ENCODE measurements around the gene AFMID. TPM values are rescaled to one million over a fixed set of nuclear protein-coding genes. Genes with fewer than 3 reads are reported as not detected.

Gene AFMID
- total and polyA plus RNA-seq, 2 of the 13 experiments (the other 11 are each of a cell fraction or from before 2014, with no cell fraction given) = 249 to 270 TPM

DNA sequence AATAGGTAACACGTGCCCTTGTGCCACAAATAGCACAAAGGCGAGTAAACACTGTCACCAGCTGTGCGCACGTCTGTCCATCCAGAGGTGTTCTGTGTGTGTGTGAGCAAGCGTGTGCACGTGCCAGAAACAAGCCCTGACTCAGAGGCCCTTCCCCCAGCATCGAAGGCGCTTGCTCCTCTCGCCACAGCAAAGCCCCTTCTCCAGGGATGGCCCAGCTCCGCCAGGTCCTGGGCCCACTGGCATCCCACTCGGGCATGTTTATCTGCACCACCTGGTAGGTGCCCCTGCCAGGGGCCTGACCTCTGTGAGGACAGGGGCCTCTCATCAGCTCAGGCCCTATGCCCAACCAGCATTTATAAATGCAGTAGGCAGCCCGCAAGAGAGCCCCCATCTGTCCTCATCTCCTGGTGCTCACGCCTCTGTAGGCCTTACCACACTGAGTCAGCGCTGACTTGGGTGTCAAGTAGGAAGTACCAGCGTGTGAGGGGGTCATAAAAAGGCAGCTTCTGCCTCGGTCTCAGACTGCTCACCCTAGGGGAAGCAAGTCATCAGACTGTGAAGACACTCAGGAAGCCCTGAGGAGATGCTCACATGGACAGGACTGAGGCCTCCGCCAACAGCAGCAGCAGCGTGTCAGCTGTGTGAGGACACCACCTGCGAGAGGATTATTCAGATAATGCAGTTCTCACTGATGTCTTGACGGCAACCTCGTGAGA is 55.0 kb downstream of the AFMID start (continued):
- TF ChIP-seq GTF2F1 (IDR thresholded peaks at IDR 0.05; ENCODE audit: low read length) (no peak), ATF7 (IDR thresholded peaks at IDR 0.05) (no peak), ATF7 (CRISPR knock-in tag; IDR thresholded peaks at IDR 0.05) (peak; percentile 0; the same call in 1 of the 2 replicates), HMGA1 (CRISPR knock-in tag; conservative IDR thresholded peaks at IDR 0.05) (no peak), NCOA2 (CRISPR knock-in tag; IDR thresholded peaks at IDR 0.05) (peak; percentile 15; the same call in 1 of the 2 replicates), ZFP41 (CRISPR knock-in tag; IDR thresholded peaks at IDR 0.05; ENCODE audit: borderline replicate concordance) (no peak), SIX1 (CRISPR knock-in tag; IDR thresholded peaks at IDR 0.05; ENCODE audit: borderline replicate concordance) (no peak), ZNF230 (CRISPR knock-in tag; IDR thresholded peaks at IDR 0.05) (no peak), NR2F6 (IDR thresholded peaks at IDR 0.05) (no peak), NR2F6 (CRISPR knock-in tag; IDR thresholded peaks at IDR 0.05) (no peak), ZBTB8A (CRISPR knock-in tag; IDR thresholded peaks at IDR 0.05; ENCODE audit: borderline replicate concordance, low read depth) (0 out of 2 replicates have a peak, but pooled peaks have one; percentile 6), ARID2 (CRISPR knock-in tag; IDR thresholded peaks at IDR 0.05; ENCODE audit: borderline replicate concordance) (no peak), MAFG (CRISPR knock-in tag; IDR thresholded peaks at IDR 0.05) (no peak), ZNF577 (CRISPR knock-in tag; IDR thresholded peaks at IDR 0.05; ENCODE audit: borderline replicate concordance, low read depth) (no peak), TBP (CRISPR knock-in tag; IDR thresholded peaks at IDR 0.05) (no peak), FOXA3 (CRISPR knock-in tag; IDR thresholded peaks at IDR 0.05) (no peak), ZNF207 (IDR thresholded peaks at IDR 0.05; ENCODE audit: borderline replicate concordance) (no peak)
- TF ChIP-seq, protein P1, sequence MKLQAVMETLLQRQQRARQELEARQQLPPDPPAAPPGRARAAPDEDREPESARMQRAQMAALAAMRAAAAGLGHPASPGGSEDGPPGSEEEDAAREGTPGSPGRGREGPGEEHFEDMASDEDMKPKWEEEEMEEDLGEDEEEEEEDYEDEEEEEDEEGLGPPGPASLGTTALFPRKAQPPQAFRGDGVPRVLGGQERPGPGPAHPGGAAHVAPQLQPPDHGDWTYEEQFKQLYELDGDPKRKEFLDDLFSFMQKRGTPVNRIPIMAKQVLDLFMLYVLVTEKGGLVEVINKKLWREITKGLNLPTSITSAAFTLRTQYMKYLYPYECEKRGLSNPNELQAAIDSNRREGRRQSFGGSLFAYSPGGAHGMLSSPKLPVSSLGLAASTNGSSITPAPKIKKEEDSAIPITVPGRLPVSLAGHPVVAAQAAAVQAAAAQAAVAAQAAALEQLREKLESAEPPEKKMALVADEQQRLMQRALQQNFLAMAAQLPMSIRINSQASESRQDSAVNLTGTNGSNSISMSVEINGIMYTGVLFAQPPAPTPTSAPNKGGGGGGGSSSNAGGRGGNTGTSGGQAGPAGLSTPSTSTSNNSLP (IDR thresholded peaks at IDR 0.05; ENCODE audit: low read depth, low read length) = no peak
- TF ChIP-seq, protein P2, sequence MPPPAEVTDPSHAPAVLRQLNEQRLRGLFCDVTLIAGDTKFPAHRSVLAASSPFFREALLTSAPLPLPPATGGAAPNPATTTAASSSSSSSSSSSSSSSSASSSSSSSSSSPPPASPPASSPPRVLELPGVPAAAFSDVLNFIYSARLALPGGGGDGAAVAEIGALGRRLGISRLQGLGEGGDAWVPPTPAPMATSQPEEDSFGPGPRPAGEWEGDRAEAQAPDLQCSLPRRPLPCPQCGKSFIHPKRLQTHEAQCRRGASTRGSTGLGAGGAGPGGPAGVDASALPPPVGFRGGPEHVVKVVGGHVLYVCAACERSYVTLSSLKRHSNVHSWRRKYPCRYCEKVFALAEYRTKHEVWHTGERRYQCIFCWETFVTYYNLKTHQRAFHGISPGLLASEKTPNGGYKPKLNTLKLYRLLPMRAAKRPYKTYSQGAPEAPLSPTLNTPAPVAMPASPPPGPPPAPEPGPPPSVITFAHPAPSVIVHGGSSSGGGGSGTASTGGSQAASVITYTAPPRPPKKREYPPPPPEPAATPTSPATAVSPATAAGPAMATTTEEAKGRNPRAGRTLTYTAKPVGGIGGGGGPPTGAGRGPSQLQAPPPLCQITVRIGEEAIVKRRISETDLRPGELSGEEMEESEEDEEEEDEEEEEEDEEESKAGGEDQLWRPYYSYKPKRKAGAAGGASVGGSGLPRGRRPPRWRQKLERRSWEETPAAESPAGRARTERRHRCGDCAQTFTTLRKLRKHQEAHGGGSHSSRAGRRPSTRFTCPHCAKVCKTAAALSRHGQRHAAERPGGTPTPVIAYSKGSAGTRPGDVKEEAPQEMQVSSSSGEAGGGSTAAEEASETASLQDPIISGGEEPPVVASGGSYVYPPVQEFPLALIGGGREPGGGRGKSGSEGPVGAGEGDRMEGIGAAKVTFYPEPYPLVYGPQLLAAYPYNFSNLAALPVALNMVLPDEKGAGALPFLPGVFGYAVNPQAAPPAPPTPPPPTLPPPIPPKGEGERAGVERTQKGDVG (CRISPR knock-in tag; IDR thresholded peaks at IDR 0.05; ENCODE audit: borderline replicate concordance) = no peak; the same call in 1 of the 2 replicates
- TF ChIP-seq, protein P3, sequence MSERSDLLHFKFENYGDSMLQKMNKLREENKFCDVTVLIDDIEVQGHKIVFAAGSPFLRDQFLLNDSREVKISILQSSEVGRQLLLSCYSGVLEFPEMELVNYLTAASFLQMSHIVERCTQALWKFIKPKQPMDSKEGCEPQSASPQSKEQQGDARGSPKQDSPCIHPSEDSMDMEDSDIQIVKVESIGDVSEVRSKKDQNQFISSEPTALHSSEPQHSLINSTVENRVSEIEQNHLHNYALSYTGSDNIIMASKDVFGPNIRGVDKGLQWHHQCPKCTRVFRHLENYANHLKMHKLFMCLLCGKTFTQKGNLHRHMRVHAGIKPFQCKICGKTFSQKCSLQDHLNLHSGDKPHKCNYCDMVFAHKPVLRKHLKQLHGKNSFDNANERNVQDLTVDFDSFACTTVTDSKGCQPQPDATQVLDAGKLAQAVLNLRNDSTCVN (CRISPR knock-in tag; IDR thresholded peaks at IDR 0.05; ENCODE audit: borderline replicate concordance) = peak; percentile 9; the same call in 1 of the 2 replicates
- TF ChIP-seq, protein P4, sequence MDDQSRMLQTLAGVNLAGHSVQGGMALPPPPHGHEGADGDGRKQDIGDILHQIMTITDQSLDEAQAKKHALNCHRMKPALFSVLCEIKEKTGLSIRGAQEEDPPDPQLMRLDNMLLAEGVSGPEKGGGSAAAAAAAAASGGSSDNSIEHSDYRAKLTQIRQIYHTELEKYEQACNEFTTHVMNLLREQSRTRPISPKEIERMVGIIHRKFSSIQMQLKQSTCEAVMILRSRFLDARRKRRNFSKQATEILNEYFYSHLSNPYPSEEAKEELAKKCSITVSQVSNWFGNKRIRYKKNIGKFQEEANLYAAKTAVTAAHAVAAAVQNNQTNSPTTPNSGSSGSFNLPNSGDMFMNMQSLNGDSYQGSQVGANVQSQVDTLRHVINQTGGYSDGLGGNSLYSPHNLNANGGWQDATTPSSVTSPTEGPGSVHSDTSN (CRISPR knock-in tag; IDR thresholded peaks at IDR 0.05; ENCODE audit: borderline replicate concordance) = no peak
- TF ChIP-seq, protein P5, sequence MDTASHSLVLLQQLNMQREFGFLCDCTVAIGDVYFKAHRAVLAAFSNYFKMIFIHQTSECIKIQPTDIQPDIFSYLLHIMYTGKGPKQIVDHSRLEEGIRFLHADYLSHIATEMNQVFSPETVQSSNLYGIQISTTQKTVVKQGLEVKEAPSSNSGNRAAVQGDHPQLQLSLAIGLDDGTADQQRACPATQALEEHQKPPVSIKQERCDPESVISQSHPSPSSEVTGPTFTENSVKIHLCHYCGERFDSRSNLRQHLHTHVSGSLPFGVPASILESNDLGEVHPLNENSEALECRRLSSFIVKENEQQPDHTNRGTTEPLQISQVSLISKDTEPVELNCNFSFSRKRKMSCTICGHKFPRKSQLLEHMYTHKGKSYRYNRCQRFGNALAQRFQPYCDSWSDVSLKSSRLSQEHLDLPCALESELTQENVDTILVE (CRISPR knock-in tag; IDR thresholded peaks at IDR 0.05) = peak; percentile 43; the same call in 1 of the 2 replicates

All from HepG2 (cell line).